ENCODE data around the gene IL31RA.
"Not testable (repeated sequence)": the region's sequence is repeated elsewhere in the genome, so short reads cannot be mapped to it uniquely, and the experiment has no call there.

The IL31RA gene

DNA sequence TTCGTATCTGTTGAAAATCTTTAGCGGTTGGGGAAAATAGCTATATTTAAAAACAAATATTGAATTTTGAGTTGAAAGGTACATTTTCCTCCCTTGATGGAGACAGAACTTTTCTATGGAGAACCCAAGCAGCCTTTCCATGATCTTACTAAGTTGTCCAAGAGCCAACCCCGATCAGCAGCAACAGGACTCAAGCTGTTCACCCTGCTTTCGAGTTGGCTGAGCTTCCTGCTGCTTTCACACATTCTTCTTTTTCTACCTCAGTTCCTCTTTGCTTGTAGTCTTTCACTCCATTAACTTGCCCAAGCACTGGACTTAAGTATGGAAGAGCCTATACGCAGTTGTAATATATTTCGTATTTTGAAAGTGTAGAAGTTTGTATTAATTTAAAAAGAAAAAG is 84.2 kb downstream of the IL31RA start:
- TF ChIP-seq, protein P1, sequence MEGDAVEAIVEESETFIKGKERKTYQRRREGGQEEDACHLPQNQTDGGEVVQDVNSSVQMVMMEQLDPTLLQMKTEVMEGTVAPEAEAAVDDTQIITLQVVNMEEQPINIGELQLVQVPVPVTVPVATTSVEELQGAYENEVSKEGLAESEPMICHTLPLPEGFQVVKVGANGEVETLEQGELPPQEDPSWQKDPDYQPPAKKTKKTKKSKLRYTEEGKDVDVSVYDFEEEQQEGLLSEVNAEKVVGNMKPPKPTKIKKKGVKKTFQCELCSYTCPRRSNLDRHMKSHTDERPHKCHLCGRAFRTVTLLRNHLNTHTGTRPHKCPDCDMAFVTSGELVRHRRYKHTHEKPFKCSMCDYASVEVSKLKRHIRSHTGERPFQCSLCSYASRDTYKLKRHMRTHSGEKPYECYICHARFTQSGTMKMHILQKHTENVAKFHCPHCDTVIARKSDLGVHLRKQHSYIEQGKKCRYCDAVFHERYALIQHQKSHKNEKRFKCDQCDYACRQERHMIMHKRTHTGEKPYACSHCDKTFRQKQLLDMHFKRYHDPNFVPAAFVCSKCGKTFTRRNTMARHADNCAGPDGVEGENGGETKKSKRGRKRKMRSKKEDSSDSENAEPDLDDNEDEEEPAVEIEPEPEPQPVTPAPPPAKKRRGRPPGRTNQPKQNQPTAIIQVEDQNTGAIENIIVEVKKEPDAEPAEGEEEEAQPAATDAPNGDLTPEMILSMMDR (IDR thresholded peaks at IDR 0.05): no peak
- no peak overlapping the region for H3K9ac ChIP-seq
- no peaks in the 10 kb centered on the region for H3K36me3 ChIP-seq (ENCODE audit: control insufficient read depth, insufficient read depth, low read length)
- no peak overlapping the region for H2AFZ ChIP-seq
- no peaks in the 10 kb centered on the region for H3K9me3 ChIP-seq (ENCODE audit: control insufficient read depth, low read length)
- no peaks in the 10 kb centered on the region for H3K79me2 ChIP-seq
- no peaks in the 10 kb centered on the region for H3K4me1 ChIP-seq
- no peaks in the 10 kb centered on the region for H3K27me3 ChIP-seq (ENCODE audit: control insufficient read depth, insufficient read depth, low read length)
- H3K4me2 ChIP-seq (ENCODE audit: low read length): no peak overlapping the region
- H3K27ac ChIP-seq: no peak overlapping the region
- H3K4me3 ChIP-seq (ENCODE audit: low read depth, low read length): no peak overlapping the region

DNA sequence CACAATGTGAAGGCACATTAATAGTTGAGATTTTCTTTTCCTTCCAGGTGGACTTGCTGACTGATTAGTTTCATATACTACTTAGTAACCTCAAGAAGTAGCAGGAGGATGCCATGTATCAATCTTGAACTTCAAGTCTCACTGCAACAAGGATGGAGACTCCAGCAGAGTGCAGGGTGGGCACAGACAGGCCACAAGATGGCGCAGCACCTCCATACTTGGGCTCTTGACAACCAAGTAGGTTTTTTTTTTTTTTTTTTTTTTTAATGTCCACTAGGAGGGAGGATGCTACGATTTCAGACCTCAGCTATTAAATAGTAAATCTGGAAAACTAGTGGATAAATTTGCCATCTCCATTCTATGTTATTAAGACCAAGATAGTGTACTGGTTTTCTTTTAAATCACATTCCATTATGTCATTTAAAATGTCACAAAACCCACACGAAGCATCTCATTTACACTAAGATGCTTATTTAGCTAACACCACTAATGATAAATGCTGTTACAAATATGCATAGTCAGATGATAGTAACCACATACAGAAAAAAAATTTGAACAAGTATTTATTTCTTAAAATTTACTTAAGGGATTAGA is 85.0 kb downstream of the IL31RA start:
- Histone ChIP-seq H2AFZ (no peak overlapping the region), H3K9ac (no peak overlapping the region), H3K27me3 (ENCODE audit: control insufficient read depth, insufficient read depth, low read length) (no peaks in the 10 kb centered on the region), H3K36me3 (ENCODE audit: control insufficient read depth, insufficient read depth, low read length) (no peaks in the 10 kb centered on the region), H3K9me3 (ENCODE audit: control insufficient read depth, low read length) (no peaks in the 10 kb centered on the region), H3K4me3 (ENCODE audit: low read depth, low read length) (no peak overlapping the region), H3K4me1 (no peaks in the 10 kb centered on the region), H3K79me2 (no peaks in the 10 kb centered on the region), H3K27ac (no peak overlapping the region), H3K4me2 (ENCODE audit: low read length) (no peak overlapping the region)
- TF ChIP-seq, protein P1 (IDR thresholded peaks at IDR 0.05): peak; percentile 83

DNA sequence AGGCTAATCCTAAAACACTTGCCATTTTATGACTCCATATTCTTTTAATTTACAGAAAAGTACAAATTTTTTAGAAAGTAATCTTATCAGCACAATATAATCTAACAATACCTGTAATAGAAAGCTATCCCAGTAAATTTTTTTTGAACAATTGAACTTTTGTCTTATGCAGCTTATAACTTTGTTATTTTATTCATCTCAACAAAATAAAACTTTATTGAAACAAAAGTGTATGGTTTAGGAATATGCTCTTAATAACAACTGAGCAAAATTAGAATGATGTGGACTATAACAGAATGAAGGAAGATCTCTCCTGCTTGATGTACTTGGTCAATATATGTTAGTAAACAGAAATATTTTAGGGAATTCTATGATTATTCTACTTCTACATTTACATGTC is 86.4 kb downstream of the IL31RA start:
- H3K79me2 ChIP-seq; H3K4me2 ChIP-seq (ENCODE audit: low read length); H3K36me3 ChIP-seq (ENCODE audit: control insufficient read depth, insufficient read depth, low read length); H3K9me3 ChIP-seq (ENCODE audit: control insufficient read depth, low read length); H3K9ac ChIP-seq; H3K4me1 ChIP-seq; H3K27me3 ChIP-seq (ENCODE audit: control insufficient read depth, insufficient read depth, low read length); H3K4me3 ChIP-seq (ENCODE audit: low read depth, low read length); H2AFZ ChIP-seq; H3K27ac ChIP-seq: not testable (repeated sequence)

DNA sequence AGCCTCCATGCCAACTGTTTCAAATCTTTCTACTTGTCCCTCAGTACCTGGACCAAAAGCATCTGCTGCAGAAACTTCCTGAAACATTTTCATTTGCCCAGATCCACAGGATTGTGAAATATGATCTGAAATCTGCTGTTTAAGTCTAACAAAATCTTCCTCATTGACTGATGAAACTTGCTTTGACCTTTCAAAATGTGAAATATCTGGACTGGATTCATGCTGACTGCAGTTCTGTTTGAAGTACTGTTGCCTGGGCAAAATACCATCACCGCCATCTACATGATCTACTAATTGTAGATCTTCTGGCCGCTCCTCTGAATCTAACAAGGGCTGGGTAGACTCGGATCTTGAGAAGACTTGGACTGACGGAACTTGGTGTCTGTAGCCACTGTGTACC is 90.0 kb downstream of the IL31RA start:
- H2AFZ ChIP-seq; H3K4me2 ChIP-seq (ENCODE audit: low read length); H3K79me2 ChIP-seq; H3K9me3 ChIP-seq (ENCODE audit: control insufficient read depth, low read length); H3K4me1 ChIP-seq; H3K4me3 ChIP-seq (ENCODE audit: low read depth, low read length); H3K9ac ChIP-seq; H3K36me3 ChIP-seq (ENCODE audit: control insufficient read depth, insufficient read depth, low read length); H3K27me3 ChIP-seq (ENCODE audit: control insufficient read depth, insufficient read depth, low read length); H3K27ac ChIP-seq: not testable (repeated sequence)

DNA sequence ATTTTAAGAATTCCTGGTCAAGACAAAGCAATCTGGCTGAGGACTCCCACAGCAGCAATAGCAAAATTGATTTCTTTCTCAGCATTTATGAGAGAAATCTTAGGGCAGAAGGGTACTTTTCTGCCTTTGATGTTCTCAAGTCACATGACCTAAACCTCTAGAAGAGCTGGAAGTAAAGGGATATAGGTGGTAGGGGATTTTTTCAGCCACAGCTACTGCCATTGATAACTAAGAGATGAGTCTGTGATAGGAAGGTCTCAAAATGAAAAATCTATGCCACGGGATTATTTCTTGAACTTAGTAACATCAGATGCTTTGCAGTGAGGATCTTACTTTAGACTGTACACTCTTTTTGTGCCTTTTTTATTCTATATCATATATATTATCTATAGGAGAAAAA is 108.1 kb downstream of the IL31RA start:
- Histone ChIP-seq H3K27ac (no peak overlapping the region), H3K4me2 (ENCODE audit: low read length) (no peak overlapping the region), H3K36me3 (ENCODE audit: control insufficient read depth, insufficient read depth, low read length) (no peaks in the 10 kb centered on the region), H3K79me2 (no peaks in the 10 kb centered on the region), H3K4me1 (no peaks in the 10 kb centered on the region), H2AFZ (no peak overlapping the region), H3K4me3 (ENCODE audit: low read depth, low read length) (no peak overlapping the region), H3K27me3 (ENCODE audit: control insufficient read depth, insufficient read depth, low read length) (no peaks in the 10 kb centered on the region), H3K9ac (no peak overlapping the region), H3K9me3 (ENCODE audit: control insufficient read depth, low read length) (no peaks in the 10 kb centered on the region)
- TF ChIP-seq, protein P1 (IDR thresholded peaks at IDR 0.05): no peak

DNA sequence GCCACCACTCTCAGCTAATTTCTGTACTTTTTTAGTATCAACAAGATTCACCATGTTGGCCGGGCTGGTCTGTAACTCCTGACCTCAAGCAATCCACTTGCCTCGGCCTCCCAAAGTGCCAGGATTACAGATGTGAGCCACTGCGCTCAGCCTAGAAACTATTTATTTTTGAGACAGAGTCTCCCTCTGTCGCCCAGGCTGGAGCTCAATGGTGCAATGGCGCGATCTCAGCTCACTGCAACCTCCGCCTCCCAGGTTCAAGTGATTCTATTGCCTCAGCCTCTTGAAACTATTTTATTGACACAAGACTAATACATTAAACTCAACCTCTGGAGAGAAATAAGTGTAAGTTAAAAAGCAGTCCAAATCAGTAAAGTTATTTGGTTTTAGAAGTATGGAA is 109.6 kb downstream of the IL31RA start:
- no peak overlapping the region for H3K27ac ChIP-seq
- H2AFZ ChIP-seq: no peak overlapping the region
- H3K4me1 ChIP-seq: no peaks in the 10 kb centered on the region
- TF ChIP-seq, protein P1 (IDR thresholded peaks at IDR 0.05): no peak
- H3K36me3 ChIP-seq (ENCODE audit: control insufficient read depth, insufficient read depth, low read length): no peaks in the 10 kb centered on the region
- no peaks in the 10 kb centered on the region for H3K27me3 ChIP-seq (ENCODE audit: control insufficient read depth, insufficient read depth, low read length)
- no peak overlapping the region for H3K4me3 ChIP-seq (ENCODE audit: low read depth, low read length)
- no peak overlapping the region for H3K4me2 ChIP-seq (ENCODE audit: low read length)
- H3K9me3 ChIP-seq (ENCODE audit: control insufficient read depth, low read length): no peaks in the 10 kb centered on the region
- no peak overlapping the region for H3K9ac ChIP-seq
- no peaks in the 10 kb centered on the region for H3K79me2 ChIP-seq

Data from parathyroid adenoma (tissue), 2 donors.